Activated T-helper 17 cell treated with anti-CD3 and anti-CD28 coated beads, Interleukin-2, amount 50 U/mL, for 72 hours (primary cell): ENCODE results near the gene TMC2. TPM values are rescaled to one million over a fixed set of nuclear protein-coding genes. Genes with fewer than 3 reads are reported as not detected.

Experiments
- ATAC-seq: fragments of 150-1000 bp; cut with Tn5 transposase; replicated peaks from 2 replicates; pipeline ENCODE4 v1.10.0; 2021; ENCODE audit warnings: mild to moderate bottlenecking, moderate library complexity
- H3K27ac Mint-ChIP-seq: one replicate; pipeline ENCODE4 v1.8.0; 2022; ENCODE audit warnings: mixed read lengths
- H3K27me3 Mint-ChIP-seq: one replicate; pipeline ENCODE4 v1.8.0; 2022; ENCODE audit warnings: mixed read lengths
- H3K36me3 Mint-ChIP-seq: one replicate; pipeline ENCODE4 v1.8.0; 2022; ENCODE audit warnings: low read depth, mild to moderate bottlenecking, mixed read lengths
- H3K4me1 Mint-ChIP-seq: one replicate; pipeline ENCODE4 v1.8.0; 2022; ENCODE audit warnings: mixed read lengths
- H3K4me3 Mint-ChIP-seq: one replicate; pipeline ENCODE4 v1.8.0; 2022; ENCODE audit warnings: mild to moderate bottlenecking, mixed read lengths
- H3K9me3 Mint-ChIP-seq: one replicate; pipeline ENCODE4 v1.8.0; 2022; ENCODE audit warnings: mixed read lengths
- total RNA-seq, 2 donors: library from RNA; stranded (reverse); gene quantifications; one replicate each; pipeline ENCODE4 v1.2.3, GENCODE V29; 2022

TMC2 gene
- total RNA-seq, 2 donors from 2014 or later, result not detected

GRCh38 chr20:2538931-2539720, 2.8 kb downstream of the TMC2 start:
- no peaks in the 10 kb centered on the region for H3K36me3 Mint-ChIP-seq
- no peak overlapping the region for H3K27ac Mint-ChIP-seq
- H3K27me3 Mint-ChIP-seq, result peaks cover 27% of the 10 kb centered on the region
- H3K4me3 Mint-ChIP-seq, result no peak overlapping the region
- H3K9me3 Mint-ChIP-seq, result no peaks in the 10 kb centered on the region
- H3K4me1 Mint-ChIP-seq, result no peaks in the 10 kb centered on the region
- no peak for ATAC-seq

GRCh38 chr20:2541940-2542339, 5.6 kb downstream of the TMC2 start:
- no peak for ATAC-seq
- no peaks in the 10 kb centered on the region for H3K4me1 Mint-ChIP-seq
- peaks cover 35% of the 10 kb centered on the region for H3K27me3 Mint-ChIP-seq
- no peaks in the 10 kb centered on the region for H3K36me3 Mint-ChIP-seq
- H3K4me3 Mint-ChIP-seq, result no peak overlapping the region
- H3K27ac Mint-ChIP-seq, result no peak overlapping the region
- no peaks in the 10 kb centered on the region for H3K9me3 Mint-ChIP-seq

- H3K4me3 Mint-ChIP-seq, result no peak overlapping the region
- peaks cover 33% of the 10 kb centered on the region for H3K27me3 Mint-ChIP-seq
- ATAC-seq, result no peak
- no peak overlapping the region for H3K27ac Mint-ChIP-seq
- no peaks in the 10 kb centered on the region for H3K36me3 Mint-ChIP-seq
- H3K9me3 Mint-ChIP-seq, result no peaks in the 10 kb centered on the region
- no peaks in the 10 kb centered on the region for H3K4me1 Mint-ChIP-seq
Measured at GRCh38 chr20:2542361-2542760, 6.0 kb downstream of the TMC2 start.

- Mint-ChIP-seq H3K27me3 (peaks cover 27% of the 10 kb centered on the region), H3K27ac (no peak overlapping the region), H3K9me3 (no peaks in the 10 kb centered on the region), H3K4me3 (no peak overlapping the region), H3K36me3 (no peaks in the 10 kb centered on the region), H3K4me1 (no peaks in the 10 kb centered on the region)
- no peak for ATAC-seq
Measured at GRCh38 chr20:2544211-2544610, 7.8 kb downstream of the TMC2 start.

- ATAC-seq, result no peak
- H3K27me3 Mint-ChIP-seq, result peaks cover 30% of the 10 kb centered on the region
- no peaks in the 10 kb centered on the region for H3K36me3 Mint-ChIP-seq
- H3K4me1 Mint-ChIP-seq, result no peaks in the 10 kb centered on the region
- no peaks in the 10 kb centered on the region for H3K9me3 Mint-ChIP-seq
- H3K27ac Mint-ChIP-seq, result no peak overlapping the region
- H3K4me3 Mint-ChIP-seq, result no peak overlapping the region
Measured at GRCh38 chr20:2545594-2545993, 9.2 kb downstream of the TMC2 start.

GRCh38 chr20:2557873-2558580, 21.7 kb downstream of the TMC2 start:
- Mint-ChIP-seq H3K27me3 (peaks cover 35% of the 10 kb centered on the region), H3K4me3 (no peak overlapping the region), H3K36me3 (no peaks in the 10 kb centered on the region), H3K27ac (no peak overlapping the region), H3K9me3 (no peaks in the 10 kb centered on the region), H3K4me1 (no peaks in the 10 kb centered on the region)
- ATAC-seq, result no peak

- H3K27me3 Mint-ChIP-seq, result peaks cover 37% of the 10 kb centered on the region
- no peaks in the 10 kb centered on the region for H3K9me3 Mint-ChIP-seq
- no peaks in the 10 kb centered on the region for H3K36me3 Mint-ChIP-seq
- ATAC-seq, result no peak
- H3K4me1 Mint-ChIP-seq, result no peaks in the 10 kb centered on the region
- no peak overlapping the region for H3K4me3 Mint-ChIP-seq
- H3K27ac Mint-ChIP-seq, result no peak overlapping the region
Measured at GRCh38 chr20:2558581-2559278, 22.4 kb downstream of the TMC2 start.

GRCh38 chr20:2559279-2559626, 22.9 kb downstream of the TMC2 start:
- H3K27me3 Mint-ChIP-seq, result peaks cover 38% of the 10 kb centered on the region
- no peak overlapping the region for H3K27ac Mint-ChIP-seq
- no peak overlapping the region for H3K4me3 Mint-ChIP-seq

GRCh38 chr20:2559651-2560050, 23.3 kb downstream of the TMC2 start:
- H3K9me3 Mint-ChIP-seq, result no peaks in the 10 kb centered on the region

More at GRCh38 chr20:2559279-2559626, 22.9 kb downstream of the TMC2 start:
- Mint-ChIP-seq H3K36me3 (no peaks in the 10 kb centered on the region), H3K4me1 (no peaks in the 10 kb centered on the region), H3K9me3 (no peaks in the 10 kb centered on the region)
- no peak for ATAC-seq

GRCh38 chr20:2563116-2563515, 26.7 kb downstream of the TMC2 start:
- no peak overlapping the region for H3K27ac Mint-ChIP-seq
- no peak overlapping the region for H3K4me3 Mint-ChIP-seq
- no peaks in the 10 kb centered on the region for H3K4me1 Mint-ChIP-seq
- H3K27me3 Mint-ChIP-seq, result peaks cover 46% of the 10 kb centered on the region
- H3K9me3 Mint-ChIP-seq, result no peaks in the 10 kb centered on the region
- H3K36me3 Mint-ChIP-seq, result no peaks in the 10 kb centered on the region
- no peak for ATAC-seq

More at GRCh38 chr20:2559651-2560050, 23.3 kb downstream of the TMC2 start:
- no peak for ATAC-seq
- no peaks in the 10 kb centered on the region for H3K4me1 Mint-ChIP-seq
- H3K36me3 Mint-ChIP-seq, result no peaks in the 10 kb centered on the region
- peaks cover 38% of the 10 kb centered on the region for H3K27me3 Mint-ChIP-seq
- no peak overlapping the region for H3K4me3 Mint-ChIP-seq
- no peak overlapping the region for H3K27ac Mint-ChIP-seq

GRCh38 chr20:2564406-2564805, 28.0 kb downstream of the TMC2 start:
- Mint-ChIP-seq H3K9me3 (no peaks in the 10 kb centered on the region), H3K36me3 (no peaks in the 10 kb centered on the region), H3K27ac (no peak overlapping the region), H3K4me3 (no peak overlapping the region), H3K4me1 (no peaks in the 10 kb centered on the region), H3K27me3 (peaks cover 49% of the 10 kb centered on the region)
- no peak for ATAC-seq

- Mint-ChIP-seq H3K27me3 (peaks cover 25% of the 10 kb centered on the region), H3K4me1 (no peaks in the 10 kb centered on the region), H3K4me3 (no peak overlapping the region), H3K27ac (no peak overlapping the region), H3K36me3 (no peaks in the 10 kb centered on the region), H3K9me3 (no peaks in the 10 kb centered on the region)
- ATAC-seq, result no peak
Measured at GRCh38 chr20:2575682-2576081, 39.3 kb downstream of the TMC2 start.

GRCh38 chr20:2576317-2576727, 39.9 kb downstream of the TMC2 start:
- Mint-ChIP-seq H3K4me1 (no peaks in the 10 kb centered on the region), H3K36me3 (no peaks in the 10 kb centered on the region), H3K27ac (no peak overlapping the region), H3K9me3 (no peaks in the 10 kb centered on the region), H3K27me3 (peaks cover 25% of the 10 kb centered on the region), H3K4me3 (no peak overlapping the region)
- ATAC-seq, result no peak

GRCh38 chr20:2578475-2579192, 42.3 kb downstream of the TMC2 start:
- peaks cover 33% of the 10 kb centered on the region for H3K27me3 Mint-ChIP-seq

More at GRCh38 chr20:2578475-2579192, 42.3 kb downstream of the TMC2 start:
- no peak overlapping the region for H3K27ac Mint-ChIP-seq
- H3K9me3 Mint-ChIP-seq, result no peaks in the 10 kb centered on the region
- H3K4me1 Mint-ChIP-seq, result no peaks in the 10 kb centered on the region
- no peaks in the 10 kb centered on the region for H3K36me3 Mint-ChIP-seq
- ATAC-seq, result no peak
- H3K4me3 Mint-ChIP-seq, result no peak overlapping the region
